ENCODE results near the gene ZSWIM5.
"Not testable (repeated sequence)": the region's sequence is repeated elsewhere in the genome, so short reads cannot be mapped to it uniquely, and the experiment has no call there.

DNA sequence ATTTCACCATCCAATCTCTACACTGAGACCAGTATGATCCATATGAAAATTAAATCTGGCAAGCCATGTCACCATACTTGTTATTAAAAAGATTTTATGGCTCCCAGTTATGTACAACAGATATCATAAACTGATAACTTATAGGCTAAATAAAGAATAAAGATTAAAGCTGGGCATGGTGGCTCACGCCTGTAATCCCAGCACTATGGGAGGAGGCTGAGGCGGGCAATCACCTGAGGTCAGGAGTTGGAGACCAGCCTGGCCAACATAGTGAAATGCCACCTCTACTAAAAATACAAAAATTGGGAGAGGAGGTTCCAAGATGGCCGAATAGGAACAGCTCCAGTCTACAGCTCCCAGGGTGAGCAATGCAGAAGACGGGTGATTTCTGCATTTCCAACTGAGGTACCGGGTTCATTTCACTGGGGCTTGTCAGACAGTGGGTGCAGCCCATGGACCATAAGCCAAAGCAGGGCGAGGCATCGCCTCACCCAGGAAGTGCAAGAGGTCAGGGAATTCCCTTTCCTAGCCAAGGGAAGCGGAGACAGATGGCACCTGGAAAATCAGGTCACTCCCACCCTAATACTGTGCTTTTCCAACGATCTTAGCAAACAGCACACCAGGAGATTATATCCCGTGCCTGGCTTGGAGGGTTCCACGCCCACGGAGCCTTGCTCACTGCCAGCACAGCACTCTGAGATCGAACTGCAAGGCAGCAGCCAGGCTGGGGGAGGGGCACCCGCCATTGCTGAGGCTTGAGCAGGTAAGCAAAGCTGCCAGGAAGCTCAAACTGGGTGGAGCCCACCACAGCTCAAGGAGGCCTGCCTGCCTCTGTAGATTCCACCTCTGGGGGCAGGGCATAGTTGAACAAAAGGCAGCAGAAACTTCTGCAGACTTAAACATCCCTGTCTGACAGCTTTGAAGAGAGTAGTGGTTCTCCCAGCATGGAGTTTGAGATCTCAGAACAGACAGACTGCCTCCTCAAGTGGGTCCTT is 44.1 kb downstream of the ZSWIM5 start:
- not testable (repeated sequence) for TF ChIP-seq CTCF (tag by site-specific recombination; IDR thresholded peaks at IDR 0.05); ZNF626 (tag by site-specific recombination; IDR thresholded peaks at IDR 0.05); ZBTB7A (tag by site-specific recombination; IDR thresholded peaks at IDR 0.05; ENCODE audit: low read depth)

Measured in HEK293 (cell line).